Activated CD4-positive, CD25-positive, alpha-beta regulatory T cell treated with anti-CD3 and anti-CD28 coated beads, Interleukin-2, amount 50 U/mL, for 72 hours (primary cell): ENCODE data around the gene GRP.

Source experiments
- DNase-seq: peaks from one replicate; pipeline ENCODE4 v3.0.0; 2021

The GRP gene

GRCh38 chr18:59268721-59269562 is 49.0 kb downstream of the GRP start:
- no peak for DNase-seq

- no peak for DNase-seq
These were observed 49.7 kb downstream of the GRP start for GRCh38 chr18:59269563-59270119.

GRCh38 chr18:59270689-59271257 is 50.8 kb downstream of the GRP start:
- no peak for DNase-seq

GRCh38 chr18:59271606-59272220 is 51.8 kb downstream of the GRP start:
- no peak for DNase-seq

- DNase-seq = no peak
These were observed 52.4 kb downstream of the GRP start for GRCh38 chr18:59272221-59272888.

- no peak for DNase-seq
These were observed 53.2 kb downstream of the GRP start, which contains the start of gene RAX for GRCh38 chr18:59272891-59273758. Gene RAX (minus strand): TSS chr18:59273454. CDS start chr18:59273206, 248 bp downstream.

- DNase-seq = no peak
These were observed 54.0 kb downstream of the GRP start for GRCh38 chr18:59273759-59274532.

- DNase-seq = no peak
These were observed 54.6 kb downstream of the GRP start for GRCh38 chr18:59274533-59274928.

- no peak for DNase-seq
These were observed 55.5 kb downstream of the GRP start for GRCh38 chr18:59275406-59275949.

- DNase-seq = no peak
These were observed 56.1 kb downstream of the GRP start for GRCh38 chr18:59276047-59276446.

GRCh38 chr18:59278793-59279192 is 58.8 kb downstream of the GRP start:
- no peak for DNase-seq

GRCh38 chr18:59279193-59279592 is 59.2 kb downstream of the GRP start:
- DNase-seq = no peak

- no peak for DNase-seq
These were observed 59.8 kb downstream of the GRP start for GRCh38 chr18:59279722-59280121.
